ENCODE data around the gene REEP3.
"Not testable (repeated sequence)": the region's sequence is repeated elsewhere in the genome, so short reads cannot be mapped to it uniquely, and the experiment has no call there.

The REEP3 gene

GRCh38 chr10:63520500-63521415 is at the start of gene REEP3:
TSS of gene REEP3 (plus strand) at chr10:63521401. CDS start at chr10:63521546, 145 bp downstream.
- peak; percentile 76 for DNase-seq

- DNase-seq = no peak
Observed at GRCh38 chr10:63474488-63474887, 46.7 kb upstream of the REEP3 start.

- DNase-seq = no peak
Observed at GRCh38 chr10:63477927-63478326, 43.3 kb upstream of the REEP3 start.

- DNase-seq = peak; percentile 84
Observed at GRCh38 chr10:63478564-63478963, 42.6 kb upstream of the REEP3 start.

- no peak for DNase-seq
Observed at GRCh38 chr10:63480237-63480636, 41.0 kb upstream of the REEP3 start.

GRCh38 chr10:63481815-63482421 is 39.3 kb upstream of the REEP3 start:
- no peak for DNase-seq

- DNase-seq = no peak
Observed at GRCh38 chr10:63483983-63484382, 37.2 kb upstream of the REEP3 start.

GRCh38 chr10:63487990-63488389 is 33.2 kb upstream of the REEP3 start:
- DNase-seq = no peak

- no peak for DNase-seq
Observed at GRCh38 chr10:63489838-63490237, 31.4 kb upstream of the REEP3 start.

GRCh38 chr10:63491588-63492316 is 29.4 kb upstream of the REEP3 start:
- no peak for DNase-seq

GRCh38 chr10:63492317-63492690 is 28.9 kb upstream of the REEP3 start:
- not testable (repeated sequence) for DNase-seq

GRCh38 chr10:63493004-63493403 is 28.2 kb upstream of the REEP3 start:
- DNase-seq = no peak

- no peak for DNase-seq
Observed at GRCh38 chr10:63494951-63495350, 26.2 kb upstream of the REEP3 start.

GRCh38 chr10:63496561-63496960 is 24.6 kb upstream of the REEP3 start:
- no peak for DNase-seq

GRCh38 chr10:63497321-63497720 is 23.9 kb upstream of the REEP3 start:
- DNase-seq = no peak

GRCh38 chr10:63498665-63499064 is 22.5 kb upstream of the REEP3 start:
- no peak for DNase-seq

GRCh38 chr10:63500551-63500950 is 20.6 kb upstream of the REEP3 start:
- not testable (repeated sequence) for DNase-seq

GRCh38 chr10:63501954-63502353 is 19.2 kb upstream of the REEP3 start:
- DNase-seq = no peak

GRCh38 chr10:63502832-63503231 is 18.4 kb upstream of the REEP3 start:
- DNase-seq = no peak

GRCh38 chr10:63503395-63503794 is 17.8 kb upstream of the REEP3 start:
- no peak for DNase-seq

GRCh38 chr10:63504145-63504881 is 16.9 kb upstream of the REEP3 start:
- peak; percentile 80 for DNase-seq

- no peak for DNase-seq
Observed at GRCh38 chr10:63505562-63505961, 15.6 kb upstream of the REEP3 start.

- DNase-seq = no peak
Observed at GRCh38 chr10:63506554-63506953, 14.6 kb upstream of the REEP3 start.

Measured in islet precursor cell (in vitro differentiated cells).